ENCODE results near the gene RCBTB1.
"Not testable (repeated sequence)": the region's sequence is repeated elsewhere in the genome, so short reads cannot be mapped to it uniquely, and the experiment has no call there.

RCBTB1 gene

GRCh38 chr13:49615836-49616675 lies 30.7 kb upstream of the RCBTB1 start:
- TF ChIP-seq CTCF (IDR thresholded peaks at IDR 0.05; ENCODE audit: low read depth, low read length) = no peak
- no peak for DNase-seq (ENCODE audit: extremely low read depth, low read depth)

GRCh38 chr13:49612042-49612441 lies 26.7 kb upstream of the RCBTB1 start:
- DNase-seq (ENCODE audit: extremely low read depth, low read depth) = not testable (repeated sequence)

GRCh38 chr13:49610176-49610575 lies 24.8 kb upstream of the RCBTB1 start:
- TF ChIP-seq CTCF (IDR thresholded peaks at IDR 0.05; ENCODE audit: low read depth, low read length) = no peak
- no peak for DNase-seq (ENCODE audit: extremely low read depth, low read depth)

GRCh38 chr13:49608651-49609331 lies 23.4 kb upstream of the RCBTB1 start:
- DNase-seq (ENCODE audit: extremely low read depth, low read depth) = no peak
- no peak for TF ChIP-seq CTCF (IDR thresholded peaks at IDR 0.05; ENCODE audit: low read depth, low read length)

GRCh38 chr13:49607761-49608160 lies 22.4 kb upstream of the RCBTB1 start:
- DNase-seq (ENCODE audit: extremely low read depth, low read depth) = no peak
- no peak for TF ChIP-seq CTCF (IDR thresholded peaks at IDR 0.05; ENCODE audit: low read depth, low read length)

GRCh38 chr13:49606747-49607648 lies 21.6 kb upstream of the RCBTB1 start:
- peak; percentile 73 for DNase-seq (ENCODE audit: extremely low read depth, low read depth)
- peak; percentile 86 for TF ChIP-seq CTCF (IDR thresholded peaks at IDR 0.05; ENCODE audit: low read depth, low read length)

- no peak for TF ChIP-seq CTCF (IDR thresholded peaks at IDR 0.05; ENCODE audit: low read depth, low read length)
- DNase-seq (ENCODE audit: extremely low read depth, low read depth) = no peak
Measured at GRCh38 chr13:49604570-49604969, 19.2 kb upstream of the RCBTB1 start.

GRCh38 chr13:49602615-49603014 lies 17.3 kb upstream of the RCBTB1 start:
- DNase-seq (ENCODE audit: extremely low read depth, low read depth) = not testable (repeated sequence)
